Esophagus squamous epithelium (tissue), 4 donors: Measurements from ENCODE around the gene KAT5.

Experiments used
- CTCF ChIP-seq, 6 experiments: fragments of 450-650 bp in 4 of 6; fragments of 200-600 bp in 2 of 6; sonication (generic) in 2 of 6; IDR thresholded peaks; one replicate each; pipeline ENCODE4 v1.5.1; 2016 to 2019; ENCODE audit warnings: antibody characterized with exemption in 6 of 6, mild to moderate bottlenecking in 4 of 6, moderate library complexity in 4 of 6
- POLR2A ChIP-seq, 4 donors: fragments of 450-650 bp; IDR thresholded peaks; one replicate each; pipeline ENCODE4 v1.6.1; 2017; ENCODE audit warnings: antibody characterized with exemption in 4 of 4, mild to moderate bottlenecking in 4 of 4, moderate library complexity in 3 of 4

GRCh38 chr11:65695459-65696241 lies 16.4 kb upstream of the KAT5 start:
- TF ChIP-seq POLR2A (IDR thresholded peaks at IDR 0.05) (no peak), CTCF (IDR thresholded peaks at IDR 0.05) (no peak)
